Measurements from ENCODE around the gene ATP11A. TPM values are rescaled to one million over a fixed set of nuclear protein-coding genes. Genes with fewer than 3 reads are reported as not detected.

ATP11A gene
- total RNA-seq, 1 experiment from 2014 or later: 65.3 TPM

DNA sequence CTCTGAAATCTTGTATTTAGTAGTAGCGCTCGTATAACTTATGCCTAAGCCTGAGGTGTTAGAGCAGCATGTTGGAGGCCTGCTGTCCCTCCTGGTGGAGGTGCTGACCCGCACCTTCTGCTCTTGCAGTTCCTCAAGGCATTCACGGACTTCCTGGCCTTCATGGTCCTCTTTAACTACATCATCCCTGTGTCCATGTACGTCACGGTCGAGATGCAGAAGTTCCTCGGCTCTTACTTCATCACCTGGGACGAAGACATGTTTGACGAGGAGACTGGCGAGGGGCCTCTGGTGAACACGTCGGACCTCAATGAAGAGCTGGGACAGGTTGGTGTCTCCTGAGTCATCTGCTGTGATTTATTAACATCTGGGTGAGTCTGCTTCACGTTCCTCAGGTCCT, 136.7 kb downstream of the ATP11A start:
- Mint-ChIP-seq H3K27ac (peak overlapping the region in 1 of 3 experiments; percentile 59; a peak in 1 of 7 replicates), H3K4me1 (no peaks in the 10 kb centered on the region), H3K4me3 (no peak overlapping the region; a peak in 1 of 5 replicates), H3K36me3 (ENCODE audit: insufficient read depth in 1 of 3, low read depth in 3 of 3) (peaks cover 34 to 84% (median 82%) of the 10 kb centered on the region in 3 experiments; a peak in 6 of 7 replicates), H3K9me3 (no peaks in the 10 kb centered on the region), H3K27me3 (ENCODE audit: low read depth) (no peaks in the 10 kb centered on the region)
- Histone ChIP-seq H3K4ac (ENCODE audit: low read depth, low read length) (no peak overlapping the region), H3K79me1 (ENCODE audit: insufficient read depth, low read depth, low read length, poor library complexity, severe bottlenecking) (no peaks in the 10 kb centered on the region), H3K4me2 (ENCODE audit: insufficient read depth, insufficient read length, low read length) (no peak overlapping the region), H4K5ac (ENCODE audit: insufficient read length, low read depth, low read length) (no peak overlapping the region), H2BK120ac (ENCODE audit: low read depth, low read length, poor library complexity, severe bottlenecking) (no peak overlapping the region), H3K9me3 (ENCODE audit: control insufficient read depth, low read depth, low read length) (no peaks in the 10 kb centered on the region), H3K4me1 (ENCODE audit: insufficient read depth, low read length) (no peaks in the 10 kb centered on the region), H3K9ac (ENCODE audit: extremely low read depth, insufficient read length, low read length) (no peak overlapping the region), H3K27ac (ENCODE audit: insufficient read length, low read depth, low read length) (no peak overlapping the region), H3K79me2 (ENCODE audit: insufficient read depth, low read length) (no peaks in the 10 kb centered on the region), H3K14ac (ENCODE audit: insufficient read depth, low read length) (no peak overlapping the region), H2BK15ac (ENCODE audit: low read depth, low read length) (no peak overlapping the region), H2BK12ac (ENCODE audit: insufficient read length, low read depth, low read length) (no peak overlapping the region), H4K91ac (ENCODE audit: insufficient read length, low read depth, low read length) (no peak overlapping the region), H4K8ac (replicated peaks; ENCODE audit: insufficient read length, low read depth, low read length) (no peak overlapping the region), H3T11ph (ENCODE audit: low read length) (no peak overlapping the region), H3K23ac (ENCODE audit: insufficient read length, low read depth, low read length) (no peak overlapping the region), H2AK5ac (ENCODE audit: insufficient read length, low read length) (no peak overlapping the region), H4K20me1 (ENCODE audit: control insufficient read depth, insufficient read depth, insufficient read length) (no peaks in the 10 kb centered on the region), H3K18ac (ENCODE audit: insufficient read length, low read depth, low read length) (no peak overlapping the region), H3K27me3 (ENCODE audit: insufficient read depth, low read length) (no peaks in the 10 kb centered on the region), H3K23me2 (ENCODE audit: insufficient read length, low read depth, low read length, poor library complexity, severe bottlenecking) (no peaks in the 10 kb centered on the region), H2BK20ac (ENCODE audit: low read depth, low read length, poor library complexity, severe bottlenecking) (no peak overlapping the region), H3K56ac (ENCODE audit: insufficient read length, low read depth, low read length) (no peak overlapping the region), H2AFZ (ENCODE audit: low read length) (no peak overlapping the region), H2BK5ac (ENCODE audit: insufficient read length, low read length) (no peak overlapping the region)
- no peak for DNase-seq
- no CpG with 5 or more reads among the region's 14 CpGs for WGBS (ENCODE audit: extremely low coverage, insufficient read length, low lambda C conversion rate)
- TF ChIP-seq, protein P1, sequence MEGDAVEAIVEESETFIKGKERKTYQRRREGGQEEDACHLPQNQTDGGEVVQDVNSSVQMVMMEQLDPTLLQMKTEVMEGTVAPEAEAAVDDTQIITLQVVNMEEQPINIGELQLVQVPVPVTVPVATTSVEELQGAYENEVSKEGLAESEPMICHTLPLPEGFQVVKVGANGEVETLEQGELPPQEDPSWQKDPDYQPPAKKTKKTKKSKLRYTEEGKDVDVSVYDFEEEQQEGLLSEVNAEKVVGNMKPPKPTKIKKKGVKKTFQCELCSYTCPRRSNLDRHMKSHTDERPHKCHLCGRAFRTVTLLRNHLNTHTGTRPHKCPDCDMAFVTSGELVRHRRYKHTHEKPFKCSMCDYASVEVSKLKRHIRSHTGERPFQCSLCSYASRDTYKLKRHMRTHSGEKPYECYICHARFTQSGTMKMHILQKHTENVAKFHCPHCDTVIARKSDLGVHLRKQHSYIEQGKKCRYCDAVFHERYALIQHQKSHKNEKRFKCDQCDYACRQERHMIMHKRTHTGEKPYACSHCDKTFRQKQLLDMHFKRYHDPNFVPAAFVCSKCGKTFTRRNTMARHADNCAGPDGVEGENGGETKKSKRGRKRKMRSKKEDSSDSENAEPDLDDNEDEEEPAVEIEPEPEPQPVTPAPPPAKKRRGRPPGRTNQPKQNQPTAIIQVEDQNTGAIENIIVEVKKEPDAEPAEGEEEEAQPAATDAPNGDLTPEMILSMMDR (conservative IDR thresholded peaks at IDR 0.05): no peak

All from H9 (cell line).